Smooth muscle cell of bladder (primary cell): Measurements from ENCODE around the gene TARBP2. TPM values are rescaled to one million over a fixed set of nuclear protein-coding genes. Genes with fewer than 3 reads are reported as not detected.

Experiments
- total RNA-seq: library from RNA; depleted of rRNA; stranded (reverse); fragments of >200 nt; gene quantifications from 2 replicates; pipeline ENCODE4 v1.2.3, GENCODE V29; 2014

The TARBP2 gene, protein sequence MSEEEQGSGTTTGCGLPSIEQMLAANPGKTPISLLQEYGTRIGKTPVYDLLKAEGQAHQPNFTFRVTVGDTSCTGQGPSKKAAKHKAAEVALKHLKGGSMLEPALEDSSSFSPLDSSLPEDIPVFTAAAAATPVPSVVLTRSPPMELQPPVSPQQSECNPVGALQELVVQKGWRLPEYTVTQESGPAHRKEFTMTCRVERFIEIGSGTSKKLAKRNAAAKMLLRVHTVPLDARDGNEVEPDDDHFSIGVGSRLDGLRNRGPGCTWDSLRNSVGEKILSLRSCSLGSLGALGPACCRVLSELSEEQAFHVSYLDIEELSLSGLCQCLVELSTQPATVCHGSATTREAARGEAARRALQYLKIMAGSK
- 34.7 and 39.8 TPM in 2 replicates for total RNA-seq

DNA sequence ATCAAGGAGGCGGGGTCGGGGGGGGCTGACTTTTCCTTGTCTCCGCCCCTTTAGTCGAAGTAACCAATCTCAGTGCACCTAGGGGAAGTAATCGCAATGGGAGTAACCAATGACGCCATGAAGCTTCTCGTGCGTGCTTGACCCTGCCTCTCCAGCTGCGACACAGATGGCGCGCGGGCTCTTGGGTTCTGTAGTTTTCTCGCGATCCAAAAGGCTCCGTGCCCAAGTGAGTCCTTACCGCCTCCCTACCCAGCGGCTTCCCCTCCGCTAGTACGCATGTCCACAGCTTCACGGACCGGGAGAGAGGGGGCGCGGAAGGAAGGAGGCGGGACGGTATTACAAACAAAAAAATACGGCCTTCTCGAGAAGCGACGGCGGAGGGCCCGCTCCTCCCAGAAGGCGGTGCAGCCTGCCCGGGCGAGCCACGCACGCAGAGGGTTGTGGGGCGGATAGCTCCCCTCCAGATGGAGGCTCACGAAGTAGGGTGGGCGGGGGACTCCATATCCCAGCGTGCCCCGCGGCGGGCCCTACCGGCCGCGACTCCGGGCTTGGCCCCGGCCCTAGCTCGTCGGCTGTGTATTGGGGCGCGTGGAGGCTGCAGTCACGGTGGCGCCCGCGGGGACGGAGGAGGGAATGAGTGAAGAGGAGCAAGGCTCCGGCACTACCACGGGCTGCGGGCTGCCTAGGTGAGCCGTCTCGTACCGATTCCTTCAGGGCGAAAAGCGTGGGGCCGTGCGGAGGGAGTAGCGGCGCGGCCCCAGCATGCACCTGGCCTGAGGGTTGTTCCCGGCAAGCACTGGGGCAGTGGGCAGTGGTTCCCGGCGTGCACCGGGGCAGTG is at the start of gene TARBP2:
Gene TARBP2, plus strand, starts transcription at position 508 of the 839 bp plus-strand sequence. Its CDS starts 126 bp downstream, at position 634.

DNA sequence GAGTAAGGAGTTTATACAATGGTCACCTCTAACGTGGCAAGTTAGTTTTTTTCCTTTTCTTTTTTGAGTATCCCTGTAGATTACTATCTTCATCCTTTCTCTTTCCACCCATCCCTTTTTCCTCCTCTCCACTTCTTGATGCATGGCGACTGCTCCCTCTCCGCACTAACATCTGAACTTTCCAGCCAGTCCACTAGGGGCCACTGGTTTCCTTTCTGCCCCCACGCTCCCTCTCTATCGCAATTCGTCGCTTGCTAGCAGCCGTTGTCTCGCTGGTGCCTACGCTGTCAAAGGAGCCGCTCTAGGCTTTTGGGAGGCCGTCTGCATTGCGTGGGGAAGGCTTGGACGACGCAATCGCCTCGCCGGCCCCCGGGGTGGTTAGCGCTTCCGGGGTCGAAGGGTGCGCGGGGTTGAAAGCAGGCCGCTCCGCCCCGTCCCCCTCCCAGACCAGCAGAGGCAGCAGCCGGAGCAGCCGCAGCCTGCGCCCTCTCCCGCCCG is 49.4 kb upstream of the TARBP2 start, which contains the start of gene PCBP2:
Gene PCBP2, plus strand, starts transcription at position 442 of the 498 bp plus-strand sequence. CDS start 2,699 bp downstream, outside the sequence.

DNA sequence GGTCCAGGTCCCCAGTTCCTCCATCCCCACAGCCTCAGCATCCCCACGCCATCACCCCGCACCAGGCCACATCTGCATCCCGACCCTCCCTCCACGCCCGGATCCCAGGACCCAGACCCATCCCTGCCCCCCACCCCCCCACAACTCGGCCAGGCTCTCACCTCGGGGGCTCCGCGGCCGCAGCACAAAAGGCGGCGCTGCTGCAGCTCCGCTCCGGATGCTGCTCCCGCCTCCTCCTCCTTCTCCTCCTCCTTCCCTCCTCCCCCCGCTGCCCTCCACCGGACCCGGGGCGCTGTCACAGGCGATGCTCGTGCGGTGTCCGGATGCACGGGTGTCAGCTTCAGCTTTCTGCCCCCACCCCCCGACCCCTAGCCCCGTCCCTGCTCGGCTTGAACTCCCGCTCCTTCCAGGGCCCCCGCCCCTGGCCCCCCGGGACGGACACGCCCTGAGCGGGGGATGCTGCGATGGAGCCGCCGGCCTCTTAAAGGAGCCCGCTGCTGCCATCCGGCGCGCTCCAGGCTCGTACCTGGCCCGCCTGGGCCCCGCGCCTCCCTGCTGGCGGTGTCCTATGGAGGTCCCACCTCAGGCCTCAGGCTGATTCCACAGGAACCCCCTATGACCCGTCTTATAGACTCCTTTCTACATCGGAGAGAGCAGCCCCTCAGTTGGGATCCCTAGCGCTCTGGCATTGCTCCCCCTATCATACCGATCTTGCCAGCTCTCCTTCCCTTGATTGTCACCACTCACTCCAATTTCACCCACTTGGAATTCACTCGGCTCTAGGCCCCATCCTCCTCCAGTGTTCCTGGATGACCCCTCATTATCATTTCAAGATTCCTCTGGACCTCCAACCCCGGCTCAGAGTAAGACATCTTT is 1.6 kb upstream of the TARBP2 start, which contains the start of gene MAP3K12:
Gene MAP3K12, minus strand, starts transcription at position 193 of the 876 bp plus-strand sequence. CDS start 12,067 bp downstream, outside the sequence.

DNA sequence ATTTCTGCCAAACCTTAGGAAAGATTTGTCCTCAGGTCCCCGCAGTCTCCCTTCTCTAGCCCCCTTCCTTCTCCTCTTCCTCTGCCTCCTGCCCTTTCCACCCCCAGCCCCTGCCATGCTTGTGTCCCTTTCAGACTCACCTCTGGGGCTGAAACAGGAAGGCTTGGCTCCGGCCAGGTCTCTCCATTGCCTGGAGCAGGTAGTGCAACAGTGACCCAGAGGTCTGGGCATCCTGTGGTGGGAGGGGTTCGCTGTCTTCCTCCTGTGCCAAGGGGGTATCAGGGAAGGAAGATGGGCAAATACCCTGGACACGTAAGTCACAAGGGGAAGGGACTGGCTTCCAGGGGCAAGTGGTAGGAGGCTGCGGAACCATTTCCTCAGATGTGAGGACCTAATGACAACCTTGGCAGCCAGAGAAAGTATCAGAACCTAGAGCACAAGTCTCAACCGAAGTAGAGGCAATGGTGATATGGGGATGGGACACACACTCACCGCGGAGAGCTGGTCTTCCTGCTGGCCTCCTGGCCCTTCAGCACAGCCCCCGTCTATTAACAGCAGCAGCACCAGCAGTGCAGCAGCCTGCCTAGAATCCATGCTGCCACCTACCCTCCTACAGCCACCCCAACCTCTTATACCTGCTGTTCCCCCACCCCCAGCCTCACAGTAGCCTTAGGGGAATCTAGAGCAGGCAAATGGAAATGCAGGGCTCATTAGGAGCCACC is 6.0 kb downstream of the TARBP2 start, which contains the start of gene NPFF:
Gene NPFF, minus strand, starts transcription at position 604 of the 722 bp plus-strand sequence. Its CDS starts 10 bp downstream, at position 594.

Other genes starting within 250 kb of the TARBP2 start
- gene ESPL1, start 233.0 kb upstream of the TARBP2 start, total RNA-seq, result 0.46 and 1.00 TPM in 2 replicates
- 998 and 1,105 TPM in 2 replicates for gene PFDN5, start 205.7 kb upstream of the TARBP2 start, total RNA-seq
- 54.5 and 64.1 TPM in 2 replicates for gene MYG1, start 201.6 kb upstream of the TARBP2 start, total RNA-seq
- gene AAAS, start 179.7 kb upstream of the TARBP2 start, total RNA-seq, result 30.0 and 38.0 TPM in 2 replicates
- not detected in 2 replicates for gene SP7, start 164.9 kb upstream of the TARBP2 start, total RNA-seq
- gene SP1, start 121.1 kb upstream of the TARBP2 start, total RNA-seq, result 20.3 and 21.7 TPM in 2 replicates
- not detected in 2 replicates for gene AMHR2, start 77.4 kb upstream of the TARBP2 start, total RNA-seq
- 25.2 and 27.5 TPM in 2 replicates for gene PRR13, start 59.5 kb upstream of the TARBP2 start, total RNA-seq
- 191 and 202 TPM in 2 replicates for gene PCBP2, start 49.2 kb upstream of the TARBP2 start, total RNA-seq
- gene MAP3K12, start 1.8 kb upstream of the TARBP2 start, total RNA-seq, result 29.6 and 40.3 TPM in 2 replicates
- not detected in 2 replicates for gene NPFF, start 6.2 kb downstream of the TARBP2 start, total RNA-seq
- gene ATF7, start 125.1 kb downstream of the TARBP2 start, total RNA-seq, result 5.5 and 7.9 TPM in 2 replicates
- gene ATP5MC2, start 174.8 kb downstream of the TARBP2 start, total RNA-seq, result 142 and 148 TPM in 2 replicates
- 84.9 and 124 TPM in 2 replicates for gene CALCOCO1, start 226.2 kb downstream of the TARBP2 start, total RNA-seq